Measurements from ENCODE around the gene UHMK1.

The UHMK1 gene

GRCh38 chr1:162530988-162531319, 33.3 kb downstream of the UHMK1 start:
- DNase-seq, result no peak

GRCh38 chr1:162535501-162535900, 37.9 kb downstream of the UHMK1 start:
- no peak for DNase-seq

DNA sequence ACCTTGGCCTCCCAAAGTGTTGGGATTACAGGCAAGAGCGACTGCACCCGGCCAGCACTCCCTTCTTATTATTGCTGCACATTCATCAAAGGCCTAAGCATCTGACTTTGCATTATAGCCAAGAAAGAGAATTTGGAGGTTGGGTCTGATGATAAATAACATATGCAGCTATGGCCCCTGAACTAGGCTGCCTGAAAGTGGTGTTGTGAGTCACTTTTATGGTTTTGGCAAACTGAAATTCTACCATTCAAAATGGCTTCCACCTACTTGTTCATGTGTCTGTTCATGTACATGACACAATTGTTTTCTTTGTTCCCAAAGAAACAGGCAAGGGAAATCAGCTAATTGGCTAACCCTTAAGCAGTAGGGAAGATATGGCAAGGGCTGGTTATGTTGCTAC, 38.9 kb downstream of the UHMK1 start:
- DNase-seq, result no peak

GRCh38 chr1:162537216-162537615, 39.6 kb downstream of the UHMK1 start:
- no peak for DNase-seq

GRCh38 chr1:162538815-162539431, 41.3 kb downstream of the UHMK1 start:
- no peak for DNase-seq

- DNase-seq, result no peak
Measured at GRCh38 chr1:162541619-162542141, 44.1 kb downstream of the UHMK1 start.

DNA sequence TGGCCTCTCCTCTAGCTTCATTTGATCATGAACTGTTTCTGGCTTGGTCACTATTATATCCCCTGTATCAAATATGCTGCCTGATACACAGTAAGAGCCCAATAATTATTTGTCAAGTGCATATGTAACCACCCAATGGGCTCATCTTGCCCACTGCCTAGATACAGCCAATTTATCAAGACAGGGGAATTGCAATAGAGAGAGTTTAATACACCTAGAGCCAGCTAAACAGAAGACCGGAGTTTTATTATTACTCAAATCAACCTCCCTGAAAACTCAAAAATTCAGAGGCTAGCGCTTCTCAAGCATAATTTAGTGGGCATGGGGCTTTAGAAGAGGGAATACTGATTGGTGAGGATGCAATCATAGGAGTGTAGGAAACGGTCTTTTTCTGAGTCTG, 45.6 kb downstream of the UHMK1 start:
- no peak for DNase-seq

DNA sequence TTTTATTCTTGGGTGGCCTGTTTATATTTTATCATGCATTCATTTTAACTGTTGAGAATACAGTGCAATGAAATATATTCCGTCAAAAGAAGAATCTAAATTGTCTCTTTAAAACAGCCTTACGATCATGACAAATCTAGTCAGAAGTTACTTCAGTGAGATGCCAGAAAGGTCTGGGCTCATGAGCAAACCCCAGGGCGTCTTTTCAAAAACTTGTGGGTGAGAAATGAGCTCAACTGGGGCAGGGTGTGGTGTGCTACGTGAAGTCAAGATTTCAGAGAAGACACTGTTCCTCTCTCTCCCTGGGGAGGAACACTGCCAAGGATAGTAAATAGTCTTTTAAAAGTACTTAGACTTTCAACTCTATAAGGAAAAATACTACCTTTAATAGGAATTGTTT, 50.6 kb downstream of the UHMK1 start:
- DNase-seq, result no peak

- DNase-seq, result no peak
Measured at GRCh38 chr1:162549001-162549400, 51.4 kb downstream of the UHMK1 start.

- no peak for DNase-seq
Measured at GRCh38 chr1:162550925-162551324, 53.3 kb downstream of the UHMK1 start.

DNA sequence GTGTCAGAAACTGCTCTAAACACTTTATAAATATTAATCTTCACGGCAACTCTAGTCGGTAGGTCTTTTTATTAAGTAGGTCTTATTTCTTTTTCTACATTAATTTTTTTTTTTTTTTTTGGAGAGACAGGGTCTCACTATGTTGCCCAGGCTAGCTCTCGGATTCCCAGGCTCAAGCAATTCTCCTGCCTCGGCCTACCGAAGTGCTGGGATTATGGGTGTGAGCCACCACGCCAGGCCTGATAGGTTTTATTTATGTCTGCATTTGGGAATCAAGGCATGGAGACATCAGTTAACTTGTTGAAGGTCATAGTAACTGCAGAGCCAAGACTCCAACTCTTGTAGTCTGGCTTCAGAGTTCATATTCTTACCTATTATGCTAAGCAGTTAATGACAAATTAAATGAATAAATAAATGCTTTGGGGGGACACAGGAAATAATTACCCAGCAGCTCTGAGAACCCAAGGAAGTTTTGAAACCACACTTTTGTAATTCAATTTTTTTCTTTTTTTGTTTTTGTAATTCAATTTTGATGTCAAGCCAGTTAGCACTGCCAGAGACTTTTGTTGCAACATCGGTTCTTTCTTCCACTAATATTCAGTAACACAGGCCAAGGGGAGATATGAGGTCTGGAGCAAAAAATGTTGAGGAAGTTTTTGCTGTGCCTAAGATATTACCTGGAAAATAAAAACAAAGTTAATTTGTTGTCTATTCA, 54.5 kb downstream of the UHMK1 start:
- DNase-seq, result no peak

DNA sequence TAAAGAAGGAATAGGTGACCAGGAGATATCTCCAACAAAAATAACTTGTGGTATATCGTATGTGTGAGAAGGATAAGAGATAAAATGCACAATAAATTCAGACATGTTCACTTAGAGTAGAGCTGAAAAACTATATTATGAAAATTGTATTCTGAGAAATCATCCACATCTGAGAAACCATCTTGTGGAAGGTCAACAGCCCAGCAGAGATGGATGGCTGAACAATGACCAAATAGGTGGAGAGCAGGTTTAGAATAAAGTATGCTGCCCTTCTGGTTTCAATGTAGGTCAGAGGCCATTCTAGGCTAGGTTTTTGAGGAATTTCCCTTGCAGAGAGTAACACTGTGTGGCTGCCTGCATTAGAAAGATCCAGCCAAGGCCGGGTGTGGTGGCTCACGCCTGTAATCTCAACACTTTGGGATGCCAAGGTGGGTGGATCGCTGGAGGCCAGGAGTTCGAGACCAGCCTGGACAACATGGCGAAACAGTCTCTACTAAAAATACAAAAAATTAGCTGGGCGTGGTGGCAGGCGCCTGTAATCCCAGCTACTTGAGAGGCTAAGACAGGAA, 55.1 kb downstream of the UHMK1 start:
- DNase-seq, result no peak

DNA sequence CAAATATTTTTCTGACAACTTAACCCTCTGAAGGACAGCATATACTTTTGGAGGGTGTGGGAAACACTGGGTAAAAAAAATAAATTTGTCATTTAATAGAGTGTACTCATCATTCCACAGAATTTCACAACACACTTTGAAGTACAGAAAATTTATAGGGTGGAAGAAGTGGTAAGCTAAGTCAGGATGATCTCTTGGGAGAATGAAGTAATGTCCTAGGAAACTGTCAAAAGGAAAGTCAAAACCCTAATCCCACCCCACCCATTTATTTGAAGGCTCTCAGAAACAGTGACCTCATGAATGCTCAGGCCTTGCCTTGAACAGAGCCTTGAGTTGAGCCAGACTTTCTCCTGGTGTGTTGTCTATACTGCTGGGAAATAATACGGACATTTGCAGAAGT, 56.6 kb downstream of the UHMK1 start:
- no peak for DNase-seq

- DNase-seq, result no peak
Measured at GRCh38 chr1:162557536-162557935, 59.9 kb downstream of the UHMK1 start.

- no peak for DNase-seq
Measured at GRCh38 chr1:162560303-162561036, 62.9 kb downstream of the UHMK1 start.

GRCh38 chr1:162561037-162561615, 63.5 kb downstream of the UHMK1 start:
- DNase-seq, result peak; percentile 98

GRCh38 chr1:162561616-162562469, 64.2 kb downstream of the UHMK1 start, which contains the start of gene UAP1:
TSS of gene UAP1 (plus strand) at chr1:162561722. CDS start at chr1:162566069, 4,347 bp downstream.
- peak in 1 of 2 experiments; percentile 9 for DNase-seq

- no peak for DNase-seq
Measured at GRCh38 chr1:162562470-162562828, 64.8 kb downstream of the UHMK1 start.

- DNase-seq, result no peak
Measured at GRCh38 chr1:162564762-162565218, 67.2 kb downstream of the UHMK1 start.

DNA sequence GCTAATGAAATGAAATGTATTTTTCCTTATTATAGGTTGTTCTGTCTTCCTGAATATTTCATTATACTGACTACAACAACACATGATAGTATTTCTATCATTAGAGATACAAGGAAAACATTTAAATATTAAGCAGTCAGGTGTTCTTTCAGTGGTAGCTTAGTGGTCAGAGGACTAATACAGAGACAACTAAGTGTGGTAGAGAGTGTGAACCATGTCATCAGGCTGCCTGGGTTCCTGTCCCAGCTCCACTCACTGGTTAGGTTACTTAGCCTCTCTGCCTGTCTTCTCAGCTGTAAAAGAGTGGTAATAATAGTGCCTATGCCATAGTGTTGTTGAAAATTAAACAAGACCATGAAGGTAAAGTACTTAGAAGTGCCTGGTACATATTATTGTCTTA, 67.8 kb downstream of the UHMK1 start:
- DNase-seq, result no peak

DNA sequence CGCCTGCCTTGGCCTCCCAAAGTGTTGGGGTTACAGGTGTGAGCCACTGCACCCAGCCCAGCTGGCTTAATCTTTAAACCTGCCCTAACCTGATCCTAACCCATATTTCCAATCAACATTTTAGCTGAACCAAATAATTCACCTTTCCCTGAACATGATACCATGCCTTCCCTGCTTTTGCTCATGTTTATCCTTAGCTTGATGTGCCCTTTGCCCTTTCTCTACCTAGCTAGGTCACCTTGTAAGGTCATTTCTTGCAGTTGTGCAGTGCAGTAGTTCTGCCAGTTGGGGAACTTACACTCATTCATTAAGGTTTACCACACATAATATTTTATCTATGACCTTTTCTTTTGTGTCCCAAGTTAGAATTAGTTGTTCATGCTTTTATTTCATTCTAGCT, 69.3 kb downstream of the UHMK1 start:
- no peak for DNase-seq

DNA sequence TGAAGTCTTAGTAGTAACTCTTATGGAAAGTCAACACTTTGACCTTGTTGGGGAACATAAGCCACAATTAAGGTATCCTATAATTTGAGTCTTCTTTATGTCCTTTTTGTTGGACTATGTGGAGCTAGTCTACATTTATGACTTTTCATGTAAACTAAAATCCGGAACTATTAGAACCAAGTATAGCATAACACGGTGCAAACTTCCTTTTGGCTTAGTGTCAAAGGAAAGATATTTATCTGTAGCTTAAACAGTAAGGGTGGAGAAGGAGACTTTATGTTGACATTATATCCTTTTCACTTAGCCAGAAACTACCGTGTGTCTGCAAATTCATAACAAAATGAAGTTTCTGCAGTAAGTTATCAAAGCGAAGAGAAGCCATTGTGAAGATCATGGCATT, 71.2 kb downstream of the UHMK1 start:
- DNase-seq, result no peak

Measured in activated CD4-positive, alpha-beta T cell treated with anti-CD3 and anti-CD28 coated beads, Interleukin-2, amount 50 U/mL, for 4 hours (primary cell).